Rectal smooth muscle tissue (tissue), 1 donor: ENCODE data around the gene RAMP1.

ENCODE experiments used
- H3K27ac ChIP-seq: one replicate; pipeline ENCODE4 v1.7.0; 2013; ENCODE audit warnings: low read depth, low read length, inconsistent platforms
- H3K27me3 ChIP-seq: one replicate; pipeline ENCODE4 v1.7.0; 2013; ENCODE audit warnings: low read length; ENCODE audit not compliant: control insufficient read depth, insufficient read depth
- H3K36me3 ChIP-seq: one replicate; pipeline ENCODE4 v1.7.0; 2013; ENCODE audit warnings: low read length; ENCODE audit not compliant: control insufficient read depth, insufficient read depth
- H3K4me1 ChIP-seq: one replicate; pipeline ENCODE4 v1.7.0; 2013; ENCODE audit warnings: low read length; ENCODE audit not compliant: control insufficient read depth, insufficient read depth
- H3K4me3 ChIP-seq: one replicate; pipeline ENCODE4 v1.7.0; 2013; ENCODE audit warnings: low read length
- H3K9ac ChIP-seq: one replicate; pipeline ENCODE4 v1.7.0; 2013; ENCODE audit warnings: low read length

The RAMP1 gene

GRCh38 chr2:237859533-237860272 is at the start of gene RAMP1:
Gene RAMP1 (plus strand): TSS chr2:237859623. CDS start chr2:237859676, 53 bp downstream.
- Histone ChIP-seq H3K4me3 (peak within 1 kb of the TSS; percentile 70), H3K9ac (peak within 1 kb of the TSS; percentile 36), H3K27ac (peak within 1 kb of the TSS; percentile 94), H3K27me3 (no peaks in the 10 kb centered on the region), H3K36me3 (no peaks in the 10 kb centered on the region), H3K4me1 (peaks cover 26% of the 10 kb centered on the region)

GRCh38 chr2:237815637-237816036 is 43.8 kb upstream of the RAMP1 start:
- no peaks in the 10 kb centered on the region for H3K36me3 ChIP-seq
- no peak overlapping the region for H3K4me3 ChIP-seq
- H3K27ac ChIP-seq: no peak overlapping the region
- no peaks in the 10 kb centered on the region for H3K4me1 ChIP-seq
- H3K9ac ChIP-seq: no peak overlapping the region
- H3K27me3 ChIP-seq: no peaks in the 10 kb centered on the region

GRCh38 chr2:237816531-237816930 is 42.9 kb upstream of the RAMP1 start:
- no peaks in the 10 kb centered on the region for H3K36me3 ChIP-seq
- no peaks in the 10 kb centered on the region for H3K27me3 ChIP-seq
- H3K4me3 ChIP-seq: no peak overlapping the region
- H3K9ac ChIP-seq: no peak overlapping the region
- H3K27ac ChIP-seq: no peak overlapping the region
- H3K4me1 ChIP-seq: no peaks in the 10 kb centered on the region

- Histone ChIP-seq H3K4me3 (no peak overlapping the region), H3K36me3 (no peaks in the 10 kb centered on the region), H3K27ac (no peak overlapping the region), H3K4me1 (no peaks in the 10 kb centered on the region), H3K9ac (no peak overlapping the region), H3K27me3 (no peaks in the 10 kb centered on the region)
Measured at GRCh38 chr2:237818066-237818473, 41.4 kb upstream of the RAMP1 start.

- H3K4me1 ChIP-seq: no peaks in the 10 kb centered on the region
- no peak overlapping the region for H3K4me3 ChIP-seq
- no peaks in the 10 kb centered on the region for H3K27me3 ChIP-seq
- no peaks in the 10 kb centered on the region for H3K36me3 ChIP-seq
- no peak overlapping the region for H3K9ac ChIP-seq
- no peak overlapping the region for H3K27ac ChIP-seq
Measured at GRCh38 chr2:237819231-237819630, 40.2 kb upstream of the RAMP1 start.

GRCh38 chr2:237820421-237820820 is 39.0 kb upstream of the RAMP1 start:
- Histone ChIP-seq H3K4me1 (no peaks in the 10 kb centered on the region), H3K4me3 (no peak overlapping the region), H3K27me3 (no peaks in the 10 kb centered on the region), H3K9ac (no peak overlapping the region), H3K27ac (no peak overlapping the region), H3K36me3 (no peaks in the 10 kb centered on the region)

- Histone ChIP-seq H3K4me1 (no peaks in the 10 kb centered on the region), H3K27me3 (no peaks in the 10 kb centered on the region), H3K4me3 (no peak overlapping the region), H3K27ac (no peak overlapping the region), H3K36me3 (no peaks in the 10 kb centered on the region), H3K9ac (no peak overlapping the region)
Measured at GRCh38 chr2:237823544-237823943, 35.9 kb upstream of the RAMP1 start.

- no peaks in the 10 kb centered on the region for H3K36me3 ChIP-seq
- H3K4me1 ChIP-seq: no peaks in the 10 kb centered on the region
- H3K27ac ChIP-seq: no peak overlapping the region
- H3K4me3 ChIP-seq: no peak overlapping the region
- H3K9ac ChIP-seq: no peak overlapping the region
- H3K27me3 ChIP-seq: no peaks in the 10 kb centered on the region
Measured at GRCh38 chr2:237824085-237824484, 35.3 kb upstream of the RAMP1 start.

- no peaks in the 10 kb centered on the region for H3K27me3 ChIP-seq
- H3K36me3 ChIP-seq: no peaks in the 10 kb centered on the region
- no peak overlapping the region for H3K27ac ChIP-seq
- H3K4me3 ChIP-seq: no peak overlapping the region
- H3K9ac ChIP-seq: no peak overlapping the region
- H3K4me1 ChIP-seq: no peaks in the 10 kb centered on the region
Measured at GRCh38 chr2:237827421-237827987, 31.9 kb upstream of the RAMP1 start.

- H3K4me3 ChIP-seq: no peak overlapping the region
- no peak overlapping the region for H3K27ac ChIP-seq
- no peak overlapping the region for H3K9ac ChIP-seq
- H3K27me3 ChIP-seq: no peaks in the 10 kb centered on the region
- no peaks in the 10 kb centered on the region for H3K4me1 ChIP-seq
- H3K36me3 ChIP-seq: no peaks in the 10 kb centered on the region
Measured at GRCh38 chr2:237830522-237830921, 28.9 kb upstream of the RAMP1 start.

GRCh38 chr2:237833546-237833945 is 25.9 kb upstream of the RAMP1 start:
- Histone ChIP-seq H3K27me3 (no peaks in the 10 kb centered on the region), H3K36me3 (no peaks in the 10 kb centered on the region), H3K4me1 (no peaks in the 10 kb centered on the region), H3K4me3 (no peak overlapping the region), H3K9ac (no peak overlapping the region), H3K27ac (no peak overlapping the region)

- no peak overlapping the region for H3K27ac ChIP-seq
- no peaks in the 10 kb centered on the region for H3K4me1 ChIP-seq
- no peaks in the 10 kb centered on the region for H3K27me3 ChIP-seq
- no peak overlapping the region for H3K4me3 ChIP-seq
- no peaks in the 10 kb centered on the region for H3K36me3 ChIP-seq
- H3K9ac ChIP-seq: no peak overlapping the region
Measured at GRCh38 chr2:237835372-237835771, 24.1 kb upstream of the RAMP1 start.

GRCh38 chr2:237841051-237841450 is 18.4 kb upstream of the RAMP1 start:
- Histone ChIP-seq H3K9ac (no peak overlapping the region), H3K27me3 (no peaks in the 10 kb centered on the region), H3K4me1 (no peaks in the 10 kb centered on the region), H3K36me3 (no peaks in the 10 kb centered on the region), H3K27ac (no peak overlapping the region), H3K4me3 (no peak overlapping the region)
